NB4 (cell line): ENCODE results near the gene TMEM88.

Source experiments
- DNase-seq: peaks from one replicate; pipeline ENCODE4 v3.0.0; 2010; ENCODE audit warnings: low read depth
- H3K4me3 ChIP-seq: one replicate; pipeline ENCODE4 v1.5.1; 2011; ENCODE audit warnings: mild to moderate bottlenecking, low read depth, low read length, moderate library complexity
- MYC ChIP-seq: IDR thresholded peaks from 2 replicates; pipeline ENCODE4 v1.6.1; 2011; ENCODE audit warnings: low read depth, low read length
- POLR2A ChIP-seq: IDR thresholded peaks from 2 replicates; pipeline ENCODE4 v1.6.1; 2011; ENCODE audit warnings: mild to moderate bottlenecking; ENCODE audit not compliant: insufficient read length; ENCODE audit errors: extremely low read depth
- TF ChIP-seq, protein P1 (sequence below): IDR thresholded peaks from one replicate; pipeline ENCODE4 v1.5.1; 2012; ENCODE audit warnings: low read depth, low read length
- TF ChIP-seq, protein P2 (sequence below): IDR thresholded peaks from 2 replicates; pipeline ENCODE4 v1.6.1; 2011; ENCODE audit warnings: low read depth, low read length

Gene TMEM88

DNA sequence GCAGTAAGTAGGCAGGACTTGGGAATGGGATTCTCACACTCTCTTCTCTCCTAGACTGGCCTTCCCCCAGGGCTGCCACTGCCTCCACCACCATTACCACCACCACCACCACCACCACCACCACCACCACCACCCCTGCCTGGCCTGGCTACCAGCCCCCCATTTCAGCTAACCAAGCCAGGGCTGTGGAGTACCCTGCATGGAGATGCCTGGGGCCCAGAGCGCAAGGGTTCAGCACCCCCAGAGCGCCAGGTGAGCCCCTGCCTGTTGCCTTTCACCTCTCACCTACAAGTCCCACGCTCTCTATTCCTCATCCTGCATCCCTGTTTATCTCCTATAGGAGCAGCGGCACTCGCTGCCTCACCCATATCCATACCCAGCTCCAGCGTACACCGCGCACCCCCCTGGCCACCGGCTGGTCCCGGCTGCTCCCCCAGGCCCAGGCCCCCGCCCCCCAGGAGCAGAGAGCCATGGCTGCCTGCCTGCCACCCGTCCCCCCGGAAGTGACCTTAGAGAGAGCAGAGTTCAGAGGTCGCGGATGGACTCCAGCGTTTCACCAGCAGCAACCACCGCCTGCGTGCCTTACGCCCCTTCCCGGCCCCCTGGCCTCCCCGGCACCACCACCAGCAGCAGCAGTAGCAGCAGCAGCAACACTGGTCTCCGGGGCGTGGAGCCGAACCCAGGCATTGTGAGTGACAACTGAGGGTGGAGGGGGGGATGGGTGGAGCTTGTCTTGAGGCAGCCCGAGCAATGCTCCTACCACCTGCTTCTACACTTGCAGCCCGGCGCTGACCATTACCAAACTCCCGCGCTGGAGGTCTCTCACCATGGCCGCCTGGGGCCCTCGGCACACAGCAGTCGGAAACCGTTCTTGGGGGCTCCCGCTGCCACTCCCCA is 7.9 kb upstream of the TMEM88 start:
- TF ChIP-seq POLR2A (no peak), MYC (no peak)
- TF ChIP-seq, protein P1, sequence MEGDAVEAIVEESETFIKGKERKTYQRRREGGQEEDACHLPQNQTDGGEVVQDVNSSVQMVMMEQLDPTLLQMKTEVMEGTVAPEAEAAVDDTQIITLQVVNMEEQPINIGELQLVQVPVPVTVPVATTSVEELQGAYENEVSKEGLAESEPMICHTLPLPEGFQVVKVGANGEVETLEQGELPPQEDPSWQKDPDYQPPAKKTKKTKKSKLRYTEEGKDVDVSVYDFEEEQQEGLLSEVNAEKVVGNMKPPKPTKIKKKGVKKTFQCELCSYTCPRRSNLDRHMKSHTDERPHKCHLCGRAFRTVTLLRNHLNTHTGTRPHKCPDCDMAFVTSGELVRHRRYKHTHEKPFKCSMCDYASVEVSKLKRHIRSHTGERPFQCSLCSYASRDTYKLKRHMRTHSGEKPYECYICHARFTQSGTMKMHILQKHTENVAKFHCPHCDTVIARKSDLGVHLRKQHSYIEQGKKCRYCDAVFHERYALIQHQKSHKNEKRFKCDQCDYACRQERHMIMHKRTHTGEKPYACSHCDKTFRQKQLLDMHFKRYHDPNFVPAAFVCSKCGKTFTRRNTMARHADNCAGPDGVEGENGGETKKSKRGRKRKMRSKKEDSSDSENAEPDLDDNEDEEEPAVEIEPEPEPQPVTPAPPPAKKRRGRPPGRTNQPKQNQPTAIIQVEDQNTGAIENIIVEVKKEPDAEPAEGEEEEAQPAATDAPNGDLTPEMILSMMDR = no peak
- H3K4me3 ChIP-seq = no peak overlapping the region
- DNase-seq = no peak

DNA sequence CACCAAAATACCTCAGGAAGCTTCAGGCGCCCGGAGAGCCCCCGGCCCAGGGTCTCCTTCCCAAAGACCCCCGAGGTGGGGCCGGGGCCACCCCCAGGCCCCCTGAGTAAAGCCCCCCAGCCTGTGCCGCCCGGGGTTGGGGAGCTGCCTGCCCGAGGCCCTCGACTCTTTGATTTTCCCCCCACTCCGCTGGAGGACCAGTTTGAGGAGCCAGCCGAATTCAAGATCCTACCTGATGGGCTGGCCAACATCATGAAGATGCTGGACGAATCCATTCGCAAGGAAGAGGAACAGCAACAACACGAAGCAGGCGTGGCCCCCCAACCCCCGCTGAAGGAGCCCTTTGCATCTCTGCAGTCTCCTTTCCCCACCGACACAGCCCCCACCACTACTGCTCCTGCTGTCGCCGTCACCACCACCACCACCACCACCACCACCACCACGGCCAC is 6.7 kb upstream of the TMEM88 start:
- no peak for DNase-seq
- TF ChIP-seq, protein P2, sequence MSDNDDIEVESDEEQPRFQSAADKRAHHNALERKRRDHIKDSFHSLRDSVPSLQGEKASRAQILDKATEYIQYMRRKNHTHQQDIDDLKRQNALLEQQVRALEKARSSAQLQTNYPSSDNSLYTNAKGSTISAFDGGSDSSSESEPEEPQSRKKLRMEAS = no peak
- H3K4me3 ChIP-seq = no peak overlapping the region

DNA sequence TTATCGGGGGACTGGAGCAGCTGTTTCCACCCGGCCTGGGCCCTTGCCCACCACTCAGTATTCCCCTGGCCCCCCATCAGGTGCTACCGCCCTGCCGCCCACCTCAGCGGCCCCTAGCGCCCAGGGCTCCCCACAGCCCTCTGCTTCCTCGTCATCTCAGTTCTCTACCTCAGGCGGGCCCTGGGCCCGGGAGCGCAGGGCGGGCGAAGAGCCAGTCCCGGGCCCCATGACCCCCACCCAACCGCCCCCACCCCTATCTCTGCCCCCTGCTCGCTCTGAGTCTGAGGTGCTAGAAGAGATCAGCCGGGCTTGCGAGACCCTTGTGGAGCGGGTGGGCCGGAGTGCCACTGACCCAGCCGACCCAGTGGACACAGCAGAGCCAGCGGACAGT is 6.1 kb upstream of the TMEM88 start:
- TF ChIP-seq, protein P2 = no peak
- no peak for TF ChIP-seq POLR2A
- no peak for TF ChIP-seq MYC
- TF ChIP-seq, protein P1 = no peak
- DNase-seq = no peak
- H3K4me3 ChIP-seq = no peak overlapping the region

DNA sequence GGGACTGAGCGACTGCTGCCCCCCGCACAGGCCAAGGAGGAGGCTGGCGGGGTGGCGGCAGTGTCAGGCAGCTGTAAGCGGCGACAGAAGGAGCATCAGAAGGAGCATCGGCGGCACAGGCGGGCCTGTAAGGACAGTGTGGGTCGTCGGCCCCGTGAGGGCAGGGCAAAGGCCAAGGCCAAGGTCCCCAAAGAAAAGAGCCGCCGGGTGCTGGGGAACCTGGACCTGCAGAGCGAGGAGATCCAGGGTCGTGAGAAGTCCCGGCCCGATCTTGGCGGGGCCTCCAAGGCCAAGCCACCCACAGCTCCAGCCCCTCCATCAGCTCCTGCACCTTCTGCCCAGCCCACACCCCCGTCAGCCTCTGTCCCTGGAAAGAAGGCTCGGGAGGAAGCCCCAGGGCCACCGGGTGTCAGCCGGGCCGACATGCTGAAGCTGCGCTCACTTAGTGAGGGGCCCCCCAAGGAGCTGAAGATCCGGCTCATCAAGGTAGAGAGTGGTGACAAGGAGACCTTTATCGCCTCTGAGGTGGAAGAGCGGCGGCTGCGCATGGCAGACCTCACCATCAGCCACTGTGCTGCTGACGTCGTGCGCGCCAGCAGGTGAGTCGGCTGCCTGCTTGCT is 5.6 kb upstream of the TMEM88 start:
- TF ChIP-seq, protein P1 = no peak
- TF ChIP-seq MYC (no peak), POLR2A (no peak)
- TF ChIP-seq, protein P2 = no peak
- DNase-seq = no peak
- H3K4me3 ChIP-seq = no peak overlapping the region

DNA sequence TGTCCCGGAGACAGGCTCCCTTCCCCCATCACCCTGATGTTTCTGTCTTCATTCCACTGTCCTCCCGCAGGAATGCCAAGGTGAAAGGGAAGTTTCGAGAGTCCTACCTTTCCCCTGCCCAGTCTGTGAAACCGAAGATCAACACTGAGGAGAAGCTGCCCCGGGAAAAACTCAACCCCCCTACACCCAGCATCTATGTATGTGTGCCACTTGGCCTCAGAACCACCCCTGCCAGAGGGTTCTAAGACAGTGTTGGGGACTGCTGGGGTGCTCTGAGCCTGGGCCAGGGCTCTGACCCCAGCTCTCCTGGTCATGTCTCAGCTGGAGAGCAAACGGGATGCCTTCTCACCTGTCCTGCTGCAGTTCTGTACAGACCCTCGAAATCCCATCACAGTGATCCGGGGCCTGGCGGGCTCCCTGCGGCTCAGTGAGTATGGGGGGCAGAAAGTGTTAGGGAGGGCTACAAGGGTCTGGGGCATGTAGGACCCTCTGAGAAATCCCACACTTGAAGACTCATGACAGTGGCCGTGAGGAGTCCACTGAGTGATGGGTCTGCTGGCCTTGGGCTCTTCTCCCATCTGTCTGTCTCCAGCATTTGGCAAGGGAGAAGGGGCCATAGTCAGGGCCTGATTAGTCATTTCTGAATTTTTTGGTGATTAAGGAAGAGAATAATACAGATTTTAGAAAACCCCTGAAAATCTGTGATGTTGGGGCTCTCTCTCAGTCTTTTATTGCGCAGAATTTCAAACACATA is 4.9 kb upstream of the TMEM88 start:
- TF ChIP-seq, protein P1 = no peak
- TF ChIP-seq POLR2A = no peak
- TF ChIP-seq MYC = no peak
- TF ChIP-seq, protein P2 = no peak
- no peak overlapping the region for H3K4me3 ChIP-seq
- DNase-seq = no peak
